C4-2B (cell line): ENCODE results near the gene ATP6AP1.

Source experiments
- H3K27ac ChIP-seq: fragments of 450-650 bp; 2 replicates; pipeline ENCODE4 v1.5.1; 2017
- ZFX ChIP-seq: fragments of 450-650 bp; IDR thresholded peaks from 2 replicates; pipeline ENCODE4 v1.6.1; 2017
- TF ChIP-seq, protein P1 (sequence below): fragments of 450-650 bp; conservative IDR thresholded peaks from 2 replicates; pipeline ENCODE4 v1.5.1; 2017; ENCODE audit warnings: mild to moderate bottlenecking

Gene ATP6AP1, protein sequence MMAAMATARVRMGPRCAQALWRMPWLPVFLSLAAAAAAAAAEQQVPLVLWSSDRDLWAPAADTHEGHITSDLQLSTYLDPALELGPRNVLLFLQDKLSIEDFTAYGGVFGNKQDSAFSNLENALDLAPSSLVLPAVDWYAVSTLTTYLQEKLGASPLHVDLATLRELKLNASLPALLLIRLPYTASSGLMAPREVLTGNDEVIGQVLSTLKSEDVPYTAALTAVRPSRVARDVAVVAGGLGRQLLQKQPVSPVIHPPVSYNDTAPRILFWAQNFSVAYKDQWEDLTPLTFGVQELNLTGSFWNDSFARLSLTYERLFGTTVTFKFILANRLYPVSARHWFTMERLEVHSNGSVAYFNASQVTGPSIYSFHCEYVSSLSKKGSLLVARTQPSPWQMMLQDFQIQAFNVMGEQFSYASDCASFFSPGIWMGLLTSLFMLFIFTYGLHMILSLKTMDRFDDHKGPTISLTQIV

DNA sequence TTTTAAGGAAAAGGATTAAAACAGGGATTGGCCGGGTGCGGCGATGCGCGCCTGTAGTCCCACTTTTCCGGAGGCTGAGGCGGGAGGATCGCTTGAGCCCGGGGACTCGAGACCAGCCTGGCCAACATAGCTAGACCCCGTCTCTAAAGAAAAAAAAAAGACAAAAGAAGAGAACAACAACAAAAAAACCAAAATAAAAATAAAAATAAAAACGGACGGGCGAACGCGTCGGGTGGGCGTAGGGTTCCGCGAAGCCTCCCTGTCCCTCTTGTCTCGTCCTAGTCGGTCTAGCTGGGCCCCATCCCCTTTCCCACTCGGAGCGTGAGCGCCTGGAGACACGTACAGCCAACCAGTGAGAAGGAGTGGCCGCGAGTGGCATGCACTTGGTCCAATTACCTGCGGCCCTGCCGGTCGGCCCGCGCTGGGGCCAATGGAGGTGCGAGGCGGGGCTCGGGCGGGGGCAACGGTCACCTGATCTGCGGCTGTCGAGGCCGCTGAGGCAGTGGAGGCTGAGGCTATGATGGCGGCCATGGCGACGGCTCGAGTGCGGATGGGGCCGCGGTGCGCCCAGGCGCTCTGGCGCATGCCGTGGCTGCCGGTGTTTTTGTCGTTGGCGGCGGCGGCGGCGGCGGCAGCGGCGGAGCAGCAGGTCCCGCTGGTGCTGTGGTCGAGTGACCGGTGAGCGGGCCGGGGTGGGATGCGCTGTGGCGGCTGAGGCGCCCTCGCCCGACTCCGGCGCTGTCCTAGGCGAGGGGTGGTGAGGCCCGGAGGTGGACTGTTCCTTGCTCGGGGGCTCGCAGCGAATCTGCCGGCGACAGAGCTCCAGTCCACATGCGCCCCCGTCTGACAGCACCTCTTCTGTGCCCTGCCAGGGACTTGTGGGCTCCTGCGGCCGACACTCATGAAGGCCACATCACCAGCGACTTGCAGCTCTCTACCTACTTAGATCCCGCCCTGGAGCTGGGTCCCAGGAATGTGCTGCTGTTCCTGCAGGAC, at the start of gene ATP6AP1:
TSS of gene ATP6AP1 (plus strand) at position 502 of the 996 bp plus-strand sequence. CDS start at position 518, 16 bp downstream.
- peak within 1 kb of the TSS; percentile 88 for H3K27ac ChIP-seq
- TF ChIP-seq, protein P1, sequence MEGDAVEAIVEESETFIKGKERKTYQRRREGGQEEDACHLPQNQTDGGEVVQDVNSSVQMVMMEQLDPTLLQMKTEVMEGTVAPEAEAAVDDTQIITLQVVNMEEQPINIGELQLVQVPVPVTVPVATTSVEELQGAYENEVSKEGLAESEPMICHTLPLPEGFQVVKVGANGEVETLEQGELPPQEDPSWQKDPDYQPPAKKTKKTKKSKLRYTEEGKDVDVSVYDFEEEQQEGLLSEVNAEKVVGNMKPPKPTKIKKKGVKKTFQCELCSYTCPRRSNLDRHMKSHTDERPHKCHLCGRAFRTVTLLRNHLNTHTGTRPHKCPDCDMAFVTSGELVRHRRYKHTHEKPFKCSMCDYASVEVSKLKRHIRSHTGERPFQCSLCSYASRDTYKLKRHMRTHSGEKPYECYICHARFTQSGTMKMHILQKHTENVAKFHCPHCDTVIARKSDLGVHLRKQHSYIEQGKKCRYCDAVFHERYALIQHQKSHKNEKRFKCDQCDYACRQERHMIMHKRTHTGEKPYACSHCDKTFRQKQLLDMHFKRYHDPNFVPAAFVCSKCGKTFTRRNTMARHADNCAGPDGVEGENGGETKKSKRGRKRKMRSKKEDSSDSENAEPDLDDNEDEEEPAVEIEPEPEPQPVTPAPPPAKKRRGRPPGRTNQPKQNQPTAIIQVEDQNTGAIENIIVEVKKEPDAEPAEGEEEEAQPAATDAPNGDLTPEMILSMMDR = no peak
- TF ChIP-seq ZFX = peak; percentile 56; the same call in 1 of the 2 replicates

DNA sequence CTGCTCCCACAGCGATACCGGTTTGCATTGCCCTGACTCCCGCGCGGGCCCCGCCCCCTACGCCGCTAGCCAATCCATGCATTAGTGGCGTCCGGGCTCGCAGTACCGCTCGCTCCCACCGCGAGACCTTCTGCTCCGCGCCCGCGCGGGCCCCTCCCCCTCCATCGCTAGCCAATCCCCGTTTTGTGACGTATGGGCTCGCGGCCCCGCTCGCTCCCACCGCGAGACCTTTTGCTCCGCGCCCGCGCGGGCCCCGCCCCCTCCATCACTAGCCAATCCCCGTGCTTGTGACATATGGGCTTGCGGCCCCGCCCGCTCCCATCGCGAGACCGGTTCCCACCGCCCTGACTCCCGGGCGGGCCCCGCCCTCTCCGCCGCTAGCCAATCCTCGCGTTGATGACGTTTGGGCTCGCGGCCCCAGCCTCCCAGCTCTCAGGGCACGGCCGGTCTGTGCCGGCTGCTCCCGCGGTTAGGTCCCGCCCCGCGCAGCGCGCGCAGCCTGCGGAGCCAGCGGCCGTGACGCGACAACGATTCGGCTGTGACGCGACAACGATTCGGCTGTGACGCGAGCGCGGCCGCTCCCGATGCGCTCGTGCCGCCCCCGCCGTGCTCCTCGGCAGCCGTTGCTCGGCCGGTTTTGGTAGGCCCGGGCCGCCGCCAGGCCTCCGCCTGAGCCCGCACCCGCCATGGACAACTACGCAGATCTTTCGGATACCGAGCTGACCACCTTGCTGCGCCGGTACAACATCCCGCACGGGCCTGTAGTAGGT, 49.5 kb upstream of the ATP6AP1 start, which contains the start of gene EMD:
TSS of gene EMD (plus strand) at position 497 of the 770 bp plus-strand sequence. CDS start at position 687, 190 bp downstream.
- TF ChIP-seq ZFX = peak; percentile 73
- TF ChIP-seq, protein P1 = no peak
- H3K27ac ChIP-seq = peak within 1 kb of the TSS; percentile 92

DNA sequence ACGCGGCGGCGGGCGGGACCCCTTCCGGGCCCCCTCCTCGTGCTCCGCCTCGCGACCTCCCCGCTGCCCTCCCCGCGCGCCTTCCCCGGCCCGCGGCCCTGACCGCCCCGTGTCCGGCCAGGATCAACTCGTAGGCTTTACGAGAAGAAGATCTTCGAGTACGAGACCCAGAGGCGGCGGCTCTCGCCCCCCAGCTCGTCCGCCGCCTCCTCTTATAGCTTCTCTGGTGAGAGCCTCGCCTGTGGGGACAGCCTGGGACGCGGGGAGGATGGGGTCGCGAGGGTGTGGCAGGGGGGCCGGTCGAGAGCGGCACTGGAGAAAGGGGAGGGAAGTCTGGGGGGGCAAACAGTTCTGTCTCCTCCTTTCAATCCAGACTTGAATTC, 48.9 kb upstream of the ATP6AP1 start:
- H3K27ac ChIP-seq = peak overlapping the region; percentile 92
- TF ChIP-seq ZFX = no peak
- TF ChIP-seq, protein P1 = no peak

DNA sequence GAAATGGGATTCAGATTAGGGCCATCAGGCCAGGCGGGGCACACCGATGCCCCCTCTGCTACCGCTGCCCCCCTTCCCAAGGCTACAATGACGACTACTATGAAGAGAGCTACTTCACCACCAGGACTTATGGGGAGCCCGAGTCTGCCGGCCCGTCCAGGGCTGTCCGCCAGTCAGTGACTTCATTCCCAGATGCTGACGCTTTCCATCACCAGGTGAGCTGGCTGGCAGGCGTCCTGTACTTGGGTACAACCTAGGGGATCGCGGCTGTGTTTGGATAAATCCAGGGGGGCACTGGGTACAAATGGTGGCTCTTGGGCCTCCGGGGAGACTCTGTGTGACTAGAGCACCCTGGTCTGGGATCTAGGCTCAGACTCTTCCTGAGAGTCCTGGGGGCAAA, 48.3 kb upstream of the ATP6AP1 start:
- H3K27ac ChIP-seq = peak overlapping the region; percentile 92
- TF ChIP-seq, protein P1 = no peak
- no peak for TF ChIP-seq ZFX

DNA sequence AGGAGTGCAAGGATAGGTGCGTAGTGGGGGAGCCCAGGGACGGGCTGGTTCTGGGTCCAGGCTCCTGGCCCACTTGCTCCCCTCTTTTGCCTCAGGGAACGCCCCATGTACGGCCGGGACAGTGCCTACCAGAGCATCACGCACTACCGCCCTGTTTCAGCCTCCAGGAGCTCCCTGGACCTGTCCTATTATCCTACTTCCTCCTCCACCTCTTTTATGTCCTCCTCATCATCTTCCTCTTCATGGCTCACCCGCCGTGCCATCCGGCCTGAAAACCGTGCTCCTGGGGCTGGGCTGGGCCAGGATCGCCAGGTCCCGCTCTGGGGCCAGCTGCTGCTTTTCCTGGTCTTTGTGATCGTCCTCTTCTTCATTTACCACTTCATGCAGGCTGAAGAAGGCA, 47.7 kb upstream of the ATP6AP1 start:
- H3K27ac ChIP-seq = peak overlapping the region; percentile 92
- TF ChIP-seq, protein P1 = no peak
- TF ChIP-seq ZFX = no peak

DNA sequence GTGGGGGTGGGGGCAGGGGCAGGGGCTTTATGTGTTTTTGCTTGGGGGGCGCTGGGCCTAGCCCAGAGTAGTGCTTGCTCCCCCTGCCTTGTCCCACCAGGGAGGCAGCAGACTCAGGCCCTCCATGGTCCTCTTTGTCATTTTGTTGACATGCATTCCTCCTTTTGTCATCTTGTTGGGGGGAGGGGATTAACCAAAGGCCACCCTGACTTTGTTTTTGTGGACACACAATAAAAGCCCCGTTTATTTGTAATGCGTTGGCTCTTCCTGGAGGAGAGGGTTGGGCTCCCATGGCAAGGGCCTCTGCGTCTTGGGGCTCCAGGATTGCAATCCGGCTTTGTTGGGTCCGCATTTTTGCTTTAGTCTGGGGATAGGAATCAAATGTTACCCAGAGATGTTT, 47.2 kb upstream of the ATP6AP1 start:
- H3K27ac ChIP-seq = no peak overlapping the region

More for the DNA sequence above, 47.2 kb upstream of the ATP6AP1 start:
- no peak for TF ChIP-seq ZFX
- TF ChIP-seq, protein P1 = no peak
